ENCODE data around the gene SEPTIN5. TPM values are rescaled to one million over a fixed set of nuclear protein-coding genes. Genes with fewer than 3 reads are reported as not detected.

Gene SEPTIN5
- total and polyA plus RNA-seq, 2 experiments from 2014 or later: 4.3 to 17.2 TPM

DNA sequence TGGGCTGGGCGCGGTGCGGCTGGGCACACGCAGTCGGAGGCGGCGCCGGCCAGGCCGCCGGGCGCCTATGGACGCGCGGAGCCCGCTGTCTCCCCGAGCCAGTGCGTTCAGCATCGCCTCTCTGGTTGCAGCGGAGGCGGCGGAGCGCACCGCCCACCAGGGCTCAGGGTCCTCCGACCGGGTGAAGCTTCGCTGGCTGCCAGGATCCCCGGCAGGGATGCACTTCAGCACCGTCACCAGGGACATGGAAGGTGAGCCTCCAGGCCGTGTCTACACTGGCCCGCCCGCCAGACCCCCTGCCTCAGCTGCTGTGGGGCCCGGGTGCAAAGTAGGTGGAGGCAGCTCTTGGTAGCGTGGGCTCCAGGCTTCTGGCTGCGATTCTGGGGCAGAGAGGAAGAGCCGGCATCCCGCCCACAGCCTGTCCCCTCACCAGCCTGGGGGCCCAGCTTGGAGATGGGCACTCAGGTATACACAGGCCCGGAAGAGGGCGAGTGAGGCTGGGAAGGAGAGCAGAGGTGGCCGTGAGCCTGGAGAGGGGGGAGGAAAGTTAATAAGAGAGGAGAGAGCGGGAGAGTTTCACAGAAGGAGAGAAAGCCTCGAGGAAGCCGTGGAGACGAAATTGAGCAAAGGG, 45.2 kb downstream of the SEPTIN5 start (continued):
- TF ChIP-seq, protein P1, sequence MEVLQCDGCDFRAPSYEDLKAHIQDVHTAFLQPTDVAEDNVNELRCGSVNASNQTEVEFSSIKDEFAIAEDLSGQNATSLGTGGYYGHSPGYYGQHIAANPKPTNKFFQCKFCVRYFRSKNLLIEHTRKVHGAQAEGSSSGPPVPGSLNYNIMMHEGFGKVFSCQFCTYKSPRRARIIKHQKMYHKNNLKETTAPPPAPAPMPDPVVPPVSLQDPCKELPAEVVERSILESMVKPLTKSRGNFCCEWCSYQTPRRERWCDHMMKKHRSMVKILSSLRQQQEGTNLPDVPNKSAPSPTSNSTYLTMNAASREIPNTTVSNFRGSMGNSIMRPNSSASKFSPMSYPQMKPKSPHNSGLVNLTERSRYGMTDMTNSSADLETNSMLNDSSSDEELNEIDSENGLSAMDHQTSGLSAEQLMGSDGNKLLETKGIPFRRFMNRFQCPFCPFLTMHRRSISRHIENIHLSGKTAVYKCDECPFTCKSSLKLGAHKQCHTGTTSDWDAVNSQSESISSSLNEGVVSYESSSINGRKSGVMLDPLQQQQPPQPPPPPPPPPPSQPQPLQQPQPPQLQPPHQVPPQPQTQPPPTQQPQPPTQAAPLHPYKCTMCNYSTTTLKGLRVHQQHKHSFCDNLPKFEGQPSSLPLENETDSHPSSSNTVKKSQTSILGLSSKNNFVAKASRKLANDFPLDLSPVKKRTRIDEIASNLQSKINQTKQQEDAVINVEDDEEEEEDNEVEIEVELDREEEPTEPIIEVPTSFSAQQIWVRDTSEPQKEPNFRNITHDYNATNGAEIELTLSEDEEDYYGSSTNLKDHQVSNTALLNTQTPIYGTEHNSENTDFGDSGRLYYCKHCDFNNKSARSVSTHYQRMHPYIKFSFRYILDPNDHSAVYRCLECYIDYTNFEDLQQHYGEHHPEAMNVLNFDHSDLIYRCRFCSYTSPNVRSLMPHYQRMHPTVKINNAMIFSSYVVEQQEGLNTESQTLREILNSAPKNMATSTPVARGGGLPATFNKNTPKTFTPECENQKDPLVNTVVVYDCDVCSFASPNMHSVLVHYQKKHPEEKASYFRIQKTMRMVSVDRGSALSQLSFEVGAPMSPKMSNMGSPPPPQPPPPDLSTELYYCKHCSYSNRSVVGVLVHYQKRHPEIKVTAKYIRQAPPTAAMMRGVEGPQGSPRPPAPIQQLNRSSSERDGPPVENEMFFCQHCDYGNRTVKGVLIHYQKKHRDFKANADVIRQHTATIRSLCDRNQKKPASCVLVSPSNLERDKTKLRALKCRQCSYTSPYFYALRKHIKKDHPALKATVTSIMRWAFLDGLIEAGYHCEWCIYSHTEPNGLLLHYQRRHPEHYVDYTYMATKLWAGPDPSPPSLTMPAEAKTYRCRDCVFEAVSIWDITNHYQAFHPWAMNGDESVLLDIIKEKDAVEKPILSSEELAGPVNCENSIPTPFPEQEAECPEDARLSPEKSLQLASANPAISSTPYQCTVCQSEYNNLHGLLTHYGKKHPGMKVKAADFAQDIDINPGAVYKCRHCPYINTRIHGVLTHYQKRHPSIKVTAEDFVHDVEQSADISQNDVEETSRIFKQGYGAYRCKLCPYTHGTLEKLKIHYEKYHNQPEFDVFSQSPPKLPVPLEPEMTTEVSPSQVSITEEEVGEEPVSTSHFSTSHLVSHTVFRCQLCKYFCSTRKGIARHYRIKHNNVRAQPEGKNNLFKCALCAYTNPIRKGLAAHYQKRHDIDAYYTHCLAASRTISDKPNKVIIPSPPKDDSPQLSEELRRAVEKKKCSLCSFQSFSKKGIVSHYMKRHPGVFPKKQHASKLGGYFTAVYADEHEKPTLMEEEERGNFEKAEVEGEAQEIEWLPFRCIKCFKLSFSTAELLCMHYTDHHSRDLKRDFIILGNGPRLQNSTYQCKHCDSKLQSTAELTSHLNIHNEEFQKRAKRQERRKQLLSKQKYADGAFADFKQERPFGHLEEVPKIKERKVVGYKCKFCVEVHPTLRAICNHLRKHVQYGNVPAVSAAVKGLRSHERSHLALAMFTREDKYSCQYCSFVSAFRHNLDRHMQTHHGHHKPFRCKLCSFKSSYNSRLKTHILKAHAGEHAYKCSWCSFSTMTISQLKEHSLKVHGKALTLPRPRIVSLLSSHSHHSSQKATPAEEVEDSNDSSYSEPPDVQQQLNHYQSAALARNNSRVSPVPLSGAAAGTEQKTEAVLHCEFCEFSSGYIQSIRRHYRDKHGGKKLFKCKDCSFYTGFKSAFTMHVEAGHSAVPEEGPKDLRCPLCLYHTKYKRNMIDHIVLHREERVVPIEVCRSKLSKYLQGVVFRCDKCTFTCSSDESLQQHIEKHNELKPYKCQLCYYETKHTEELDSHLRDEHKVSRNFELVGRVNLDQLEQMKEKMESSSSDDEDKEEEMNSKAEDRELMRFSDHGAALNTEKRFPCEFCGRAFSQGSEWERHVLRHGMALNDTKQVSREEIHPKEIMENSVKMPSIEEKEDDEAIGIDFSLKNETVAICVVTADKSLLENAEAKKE (CRISPR knock-in tag; IDR thresholded peaks at IDR 0.05): no peak
- TF ChIP-seq EZH2 (IDR thresholded peaks at IDR 0.05; ENCODE audit: low read depth, unreplicated experiment) (no peak), JUNB (IDR thresholded peaks at IDR 0.05; ENCODE audit: unreplicated experiment) (no peak), ZNF114 (CRISPR knock-in tag; IDR thresholded peaks at IDR 0.05) (no peak), CREB1 (CRISPR knock-in tag; IDR thresholded peaks at IDR 0.05; ENCODE audit: low read depth) (no peak)
- TF ChIP-seq, protein P2, sequence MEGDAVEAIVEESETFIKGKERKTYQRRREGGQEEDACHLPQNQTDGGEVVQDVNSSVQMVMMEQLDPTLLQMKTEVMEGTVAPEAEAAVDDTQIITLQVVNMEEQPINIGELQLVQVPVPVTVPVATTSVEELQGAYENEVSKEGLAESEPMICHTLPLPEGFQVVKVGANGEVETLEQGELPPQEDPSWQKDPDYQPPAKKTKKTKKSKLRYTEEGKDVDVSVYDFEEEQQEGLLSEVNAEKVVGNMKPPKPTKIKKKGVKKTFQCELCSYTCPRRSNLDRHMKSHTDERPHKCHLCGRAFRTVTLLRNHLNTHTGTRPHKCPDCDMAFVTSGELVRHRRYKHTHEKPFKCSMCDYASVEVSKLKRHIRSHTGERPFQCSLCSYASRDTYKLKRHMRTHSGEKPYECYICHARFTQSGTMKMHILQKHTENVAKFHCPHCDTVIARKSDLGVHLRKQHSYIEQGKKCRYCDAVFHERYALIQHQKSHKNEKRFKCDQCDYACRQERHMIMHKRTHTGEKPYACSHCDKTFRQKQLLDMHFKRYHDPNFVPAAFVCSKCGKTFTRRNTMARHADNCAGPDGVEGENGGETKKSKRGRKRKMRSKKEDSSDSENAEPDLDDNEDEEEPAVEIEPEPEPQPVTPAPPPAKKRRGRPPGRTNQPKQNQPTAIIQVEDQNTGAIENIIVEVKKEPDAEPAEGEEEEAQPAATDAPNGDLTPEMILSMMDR (conservative IDR thresholded peaks at IDR 0.05; ENCODE audit: low read depth in 2 of 2): no peak
